DND-41 (cell line): ENCODE measurements around the gene SSX2IP.
"Not testable (repeated sequence)": the region's sequence is repeated elsewhere in the genome, so short reads cannot be mapped to it uniquely, and the experiment has no call there.

ENCODE experiments used
- ATAC-seq: fragments of 200-7000 bp; cut with Tn5 transposase; 3 replicates; pipeline ENCODE4 v1.9.1; 2021; ENCODE audit warnings: low read depth; ENCODE audit not compliant: insufficient read depth
- DNase-seq: peaks from one replicate; pipeline ENCODE4 v3.0.0-alpha.2; 2020
- H2AFZ ChIP-seq: 2 replicates; pipeline ENCODE4 v1.6.0; 2012; ENCODE audit warnings: low read depth, low read length
- H3K27ac ChIP-seq: 2 replicates; pipeline ENCODE4 v1.5.1; 2012; ENCODE audit warnings: low read length, inconsistent platforms
- H3K27me3 ChIP-seq: fragments of 200-600 bp; sonication (generic); 2 replicates; pipeline ENCODE4 v1.6.0; 2012; ENCODE audit warnings: low read length, mild to moderate bottlenecking, inconsistent platforms; ENCODE audit not compliant: insufficient read depth, poor library complexity
- H3K36me3 ChIP-seq: 2 replicates; pipeline ENCODE4 v1.5.1; 2012; ENCODE audit warnings: low read length, inconsistent platforms; ENCODE audit not compliant: insufficient read depth
- H3K4me1 ChIP-seq: 2 replicates; pipeline ENCODE4 v1.5.1; 2012; ENCODE audit warnings: mild to moderate bottlenecking, low read length; ENCODE audit not compliant: insufficient read depth
- H3K4me2 ChIP-seq: 2 replicates; pipeline ENCODE4 v1.6.0; 2012; ENCODE audit warnings: mild to moderate bottlenecking, moderate library complexity, low read length, inconsistent platforms; ENCODE audit not compliant: insufficient read depth
- H3K4me3 ChIP-seq, 2 experiments: fragments of 200-600 bp in 1 of 2; shearing (Covaris generic) in 1 of 2; 2 replicates each; pipeline ENCODE4 v1.5.1; 2012 to 2016; ENCODE audit warnings: inconsistent platforms in 2 of 2, low read length in 2 of 2, mild to moderate bottlenecking in 2 of 2, low read depth in 1 of 2, moderate library complexity in 1 of 2
- H3K79me2 ChIP-seq: 2 replicates; pipeline ENCODE4 v1.6.0; 2012; ENCODE audit warnings: low read length, inconsistent platforms; ENCODE audit not compliant: insufficient read depth
- H3K9ac ChIP-seq: 2 replicates; pipeline ENCODE4 v1.6.0; 2012; ENCODE audit warnings: low read depth, mild to moderate bottlenecking, inconsistent platforms, low read length, moderate library complexity
- H3K9me3 ChIP-seq: 2 replicates; pipeline ENCODE4 v1.5.1; 2012; ENCODE audit warnings: low read length, moderate library complexity, mild to moderate bottlenecking, inconsistent platforms; ENCODE audit not compliant: insufficient read depth, severe bottlenecking
- H4K20me1 ChIP-seq: 2 replicates; pipeline ENCODE4 v1.6.0; 2012; ENCODE audit warnings: low read length; ENCODE audit not compliant: insufficient read depth
- CTCF ChIP-seq: IDR thresholded peaks from 2 replicates; pipeline ENCODE4 v1.5.1; 2012; ENCODE audit warnings: borderline replicate concordance, low read length, moderate library complexity, mild to moderate bottlenecking; ENCODE audit not compliant: poor library complexity, severe bottlenecking; ENCODE audit errors: extremely low read depth
- EZH2 ChIP-seq: IDR thresholded peaks from 3 replicates; pipeline ENCODE4 v1.6.1; 2012; ENCODE audit warnings: borderline replicate concordance, low read depth, mild to moderate bottlenecking, moderate library complexity, low read length, inconsistent platforms; ENCODE audit not compliant: severe bottlenecking

SSX2IP gene

DNA sequence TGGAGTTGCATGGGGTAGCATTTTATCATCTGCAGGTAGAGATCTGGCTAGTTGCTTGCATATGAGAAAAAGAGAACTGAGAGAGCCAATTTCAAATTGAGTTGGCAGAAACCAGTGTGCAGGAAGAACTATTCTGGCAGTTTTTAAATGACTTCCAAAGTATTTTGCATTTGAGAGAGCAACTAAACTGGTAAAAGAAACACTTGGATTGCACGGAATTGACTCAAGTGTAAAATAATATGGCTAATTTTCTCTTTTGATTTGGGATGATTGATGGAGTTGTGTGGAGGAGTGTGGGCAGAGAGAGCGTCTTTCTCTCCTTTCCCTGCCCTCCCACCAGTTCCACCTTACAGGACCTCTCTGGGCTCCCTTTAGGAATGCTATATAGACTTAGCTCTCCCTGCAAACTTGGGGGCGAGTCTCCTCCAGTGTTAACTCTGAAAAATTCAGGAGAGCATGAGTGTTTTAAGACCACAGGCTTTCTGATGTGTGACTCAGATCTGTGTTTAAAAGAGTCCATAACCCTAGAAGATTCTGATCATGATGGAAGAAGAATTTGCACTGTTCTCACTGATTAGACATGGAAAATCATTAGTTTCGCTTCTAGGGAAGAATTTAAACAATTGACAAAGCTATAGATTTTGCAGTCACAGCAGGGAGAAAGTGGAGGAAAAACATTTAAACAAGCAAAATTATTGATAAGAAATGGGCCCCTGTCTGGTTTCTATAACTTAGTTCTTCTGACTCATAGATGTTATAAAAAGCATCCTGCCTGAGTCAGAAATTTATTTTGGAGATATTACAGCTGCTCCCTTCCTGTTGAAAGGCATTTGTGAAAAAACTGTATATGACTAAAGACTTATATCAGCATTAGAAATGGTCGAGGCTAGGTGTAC lies 91.2 kb downstream of the SSX2IP start:
- no peak for ATAC-seq
- DNase-seq: no peak
- Histone ChIP-seq H3K9ac (no peak overlapping the region), H3K4me2 (no peak overlapping the region), H3K27me3 (no peaks in the 10 kb centered on the region), H3K79me2 (no peaks in the 10 kb centered on the region), H3K9me3 (peaks cover 3% of the 10 kb centered on the region), H2AFZ (no peak overlapping the region), H3K27ac (no peak overlapping the region), H3K4me3 (no peak overlapping the region), H3K4me1 (no peaks in the 10 kb centered on the region), H4K20me1 (no peaks in the 10 kb centered on the region), H3K36me3 (no peaks in the 10 kb centered on the region)
- no peak for TF ChIP-seq CTCF
- no peak for TF ChIP-seq EZH2

GRCh38 chr1:84598418-84598817 lies 91.8 kb downstream of the SSX2IP start:
- no peak overlapping the region for H3K27ac ChIP-seq
- H3K36me3 ChIP-seq: no peaks in the 10 kb centered on the region
- H3K79me2 ChIP-seq: no peaks in the 10 kb centered on the region
- no peak for TF ChIP-seq EZH2
- no peak for TF ChIP-seq CTCF
- no peak overlapping the region for H2AFZ ChIP-seq
- no peak for DNase-seq
- H3K9ac ChIP-seq: no peak overlapping the region
- H3K4me2 ChIP-seq: no peak overlapping the region
- ATAC-seq: no peak
- H3K4me3 ChIP-seq: no peak overlapping the region
- H3K4me1 ChIP-seq: no peaks in the 10 kb centered on the region
- H3K9me3 ChIP-seq: peaks cover 3% of the 10 kb centered on the region
- no peaks in the 10 kb centered on the region for H3K27me3 ChIP-seq
- H4K20me1 ChIP-seq: no peaks in the 10 kb centered on the region

DNA sequence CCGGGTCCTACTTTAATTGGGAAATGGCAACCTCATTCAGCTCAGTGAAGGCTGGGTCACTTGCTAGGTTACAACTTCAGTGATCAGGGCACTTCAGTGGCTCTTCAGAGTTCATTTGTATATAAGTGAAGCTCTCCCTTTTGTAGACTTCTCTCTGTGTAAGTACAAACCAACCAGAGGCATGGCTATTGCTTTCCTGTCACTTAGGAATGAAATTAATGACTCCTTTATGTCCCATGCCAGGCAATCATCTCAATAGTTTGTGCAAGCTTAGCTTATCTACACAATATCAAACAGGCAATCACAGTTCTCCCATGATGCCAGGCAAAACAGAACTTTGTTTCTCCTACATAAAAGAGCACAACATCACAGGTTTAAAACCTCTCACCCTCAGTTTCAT lies 93.2 kb downstream of the SSX2IP start:
- no peaks in the 10 kb centered on the region for H3K9me3 ChIP-seq
- H3K27me3 ChIP-seq: no peaks in the 10 kb centered on the region
- no peak overlapping the region for H3K4me2 ChIP-seq
- H3K27ac ChIP-seq: no peak overlapping the region
- H3K9ac ChIP-seq: no peak overlapping the region
- H4K20me1 ChIP-seq: no peaks in the 10 kb centered on the region
- H2AFZ ChIP-seq: no peak overlapping the region
- H3K79me2 ChIP-seq: no peaks in the 10 kb centered on the region
- DNase-seq: no peak
- H3K4me3 ChIP-seq: no peak overlapping the region
- no peaks in the 10 kb centered on the region for H3K36me3 ChIP-seq
- TF ChIP-seq CTCF: no peak
- no peak for TF ChIP-seq EZH2
- no peak for ATAC-seq
- H3K4me1 ChIP-seq: no peaks in the 10 kb centered on the region

DNA sequence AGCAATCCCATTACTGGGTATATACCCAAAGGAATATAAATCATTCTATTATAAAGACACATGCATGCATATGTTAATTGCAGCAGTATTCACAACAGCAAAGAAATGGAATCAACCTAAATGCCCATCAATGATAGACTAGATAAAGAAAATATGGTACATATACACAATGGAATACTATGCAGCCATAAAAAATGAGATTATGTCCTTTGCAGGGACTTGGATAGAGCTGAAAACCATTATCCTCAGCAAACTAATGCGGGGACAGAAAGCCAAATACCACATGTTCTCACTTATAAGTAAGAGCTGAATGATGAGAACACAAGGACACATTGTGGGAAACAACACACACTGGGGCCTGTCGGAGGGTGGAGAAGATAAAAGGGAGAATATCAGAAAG lies 95.3 kb downstream of the SSX2IP start:
- not testable (repeated sequence) for H3K27me3 ChIP-seq, H3K9ac ChIP-seq, H3K4me2 ChIP-seq, ATAC-seq, H3K36me3 ChIP-seq, H3K27ac ChIP-seq, H3K4me3 ChIP-seq, DNase-seq, H3K79me2 ChIP-seq, H2AFZ ChIP-seq, H3K9me3 ChIP-seq, H3K4me1 ChIP-seq, H4K20me1 ChIP-seq
